Mesenteric fat pad (tissue), 1 donor: ENCODE measurements around the gene CPNE1. TPM values are rescaled to one million over a fixed set of nuclear protein-coding genes. Genes with fewer than 3 reads are reported as not detected.
"Not testable (repeated sequence)": the region's sequence is repeated elsewhere in the genome, so short reads cannot be mapped to it uniquely, and the experiment has no call there.

Experiments
- DNase-seq: peaks from one replicate; pipeline ENCODE4 v3.0.0-alpha.2; 2020; ENCODE audit warnings: low spot score
- long read RNA-seq: library from polyadenylated mRNA; unstranded; transcript quantifications from one replicate; pipeline ENCODE4 v2.0.0, GENCODE V29; 2020
- total RNA-seq: library from RNA; stranded (reverse); fragmentation: NEBNext Ultra II Directional; extraction: Animal tissue kit (Norgen Biotek cat#: 25700); gene quantifications from one replicate; pipeline ENCODE4 v1.2.1, GENCODE V29; 2021
- donor health status: DM: yes; HTN: yes; CAD: no.

The CPNE1 gene
- 126 TPM for total RNA-seq
- long read RNA-seq, transcript CPNE1-204 (16 exons, 1,928 nt): major isoform, 70 of 206 reads
- long read RNA-seq, transcript CPNE1-203 (16 exons, 1,695 nt): minor isoform, 7 of 206 reads
- long read RNA-seq, partial matches to known transcripts: 11 of 206 reads
- long read RNA-seq, other reads (novel, unspliced or antisense): 114 of 206 reads

DNA sequence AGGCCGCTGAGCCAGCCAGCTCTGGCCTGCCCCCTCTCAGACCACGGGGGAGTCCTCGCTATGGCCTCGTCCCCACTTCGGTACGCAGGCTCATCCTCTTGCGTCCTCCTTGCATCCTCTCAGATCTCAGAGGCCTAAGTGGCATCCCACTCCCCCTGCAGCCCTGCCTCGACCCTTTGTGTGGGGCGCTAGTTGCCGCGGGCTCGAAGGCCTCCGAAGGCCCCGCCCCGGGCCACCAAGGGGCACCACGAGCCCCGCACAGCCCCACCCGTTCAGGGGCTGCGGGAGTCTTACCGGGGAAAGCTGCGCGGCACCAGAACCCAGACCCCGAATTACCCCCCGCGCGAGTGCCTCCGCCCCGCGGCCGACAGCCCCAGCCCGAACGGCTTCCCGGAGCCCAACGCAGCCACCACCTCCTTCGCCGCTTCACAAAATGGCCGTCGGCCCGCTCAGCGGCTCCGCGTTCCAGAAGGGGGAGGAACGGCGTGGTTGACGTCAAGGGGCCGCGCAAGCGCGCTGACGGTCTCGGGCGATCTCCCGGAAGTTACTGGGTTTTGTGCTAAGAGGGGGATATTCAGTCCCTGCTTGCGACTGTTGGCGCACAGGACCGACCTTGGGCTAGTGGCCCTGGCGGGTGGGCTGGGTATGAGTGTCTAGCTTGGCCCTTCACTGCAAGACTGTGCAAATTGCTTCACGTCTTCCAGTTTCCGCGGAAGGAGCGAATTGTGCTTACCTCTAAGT is at the start of gene CPNE1, which contains the start of gene RBM12:
Gene CPNE1 (minus strand): TSS at position 435 of the 741 bp plus-strand sequence. CDS start 31,977 bp downstream, outside the sequence.
Gene RBM12 (minus strand): TSS at position 435 of the 741 bp plus-strand sequence. CDS start 9,578 bp downstream, outside the sequence.
- DNase-seq: peak; percentile 99

GRCh38 chr20:35714127-35714526 is 49.4 kb upstream of the CPNE1 start:
- no peak for DNase-seq

DNA sequence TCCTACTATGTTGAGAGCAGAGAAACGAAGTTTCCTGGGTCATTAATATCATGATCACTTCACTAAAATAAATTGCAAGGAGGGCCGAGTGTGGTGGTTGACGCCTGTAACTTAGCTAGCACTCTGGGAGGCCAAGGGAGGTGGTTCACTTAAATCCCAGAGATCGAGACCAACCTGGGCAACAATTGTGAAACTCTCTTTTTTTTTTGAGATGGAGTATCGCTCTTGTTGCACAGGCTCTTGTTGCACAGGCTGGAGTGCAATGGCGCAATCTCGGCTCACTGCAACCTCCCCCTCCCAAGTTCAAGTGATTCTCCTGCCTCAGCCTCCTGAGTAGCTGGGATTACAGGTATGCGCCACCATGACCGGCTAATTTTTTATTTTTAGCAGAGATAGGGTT is 48.4 kb upstream of the CPNE1 start:
- DNase-seq: not testable (repeated sequence)

- DNase-seq: no peak
These were observed 47.0 kb upstream of the CPNE1 start for GRCh38 chr20:35711588-35712209.

DNA sequence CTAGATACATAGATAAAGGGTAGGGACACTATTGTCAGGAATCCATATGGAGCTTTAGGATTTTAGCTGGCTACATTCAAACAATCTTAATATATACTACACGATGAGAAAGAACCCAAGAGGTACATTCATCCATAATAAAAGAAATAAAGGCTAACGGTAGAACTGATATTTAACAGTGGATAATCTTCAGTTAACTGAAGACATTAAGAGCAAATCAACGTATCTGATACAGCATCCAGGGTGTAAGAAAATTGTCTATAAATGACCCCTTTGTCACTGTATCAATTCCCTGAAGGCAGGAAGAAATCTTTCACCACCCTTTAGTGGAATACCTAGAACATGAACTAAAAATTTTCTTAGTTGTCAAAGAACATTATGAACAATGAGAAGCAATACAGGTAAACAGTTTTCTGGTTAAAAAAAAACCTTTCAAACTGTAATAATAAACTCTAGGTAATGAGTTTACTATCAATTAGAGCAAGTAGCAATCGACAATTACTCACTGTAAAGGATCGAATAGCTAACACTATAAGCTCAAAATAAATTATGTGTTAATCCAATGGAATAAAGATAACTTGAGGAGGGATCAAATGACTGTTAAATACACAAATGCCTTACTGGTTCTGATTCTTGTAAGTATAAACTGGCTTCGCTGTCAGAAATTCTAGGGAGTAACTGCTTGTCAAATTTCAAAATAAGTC is 46.3 kb upstream of the CPNE1 start:
- DNase-seq: no peak

DNA sequence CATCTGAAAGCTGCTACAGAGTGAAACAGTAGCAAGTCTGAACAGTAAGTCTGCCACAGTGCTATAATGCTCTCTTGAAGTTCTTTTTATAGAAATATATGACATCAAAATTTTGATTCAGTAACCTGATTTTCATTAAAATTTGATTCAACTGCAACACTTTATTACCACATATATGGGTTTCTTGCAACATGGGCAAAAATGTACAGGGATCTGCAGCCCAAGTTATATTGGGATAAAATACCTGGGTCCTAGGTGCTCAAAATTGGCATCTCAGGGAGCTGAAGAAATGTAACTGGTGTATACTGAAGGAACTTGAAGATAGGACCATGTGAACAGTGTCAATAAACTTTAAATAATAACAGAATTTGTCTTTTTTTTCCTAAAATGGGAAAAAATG is 45.3 kb upstream of the CPNE1 start:
- DNase-seq: no peak

- no peak for DNase-seq
These were observed 44.6 kb upstream of the CPNE1 start for GRCh38 chr20:35709259-35709658.

GRCh38 chr20:35708502-35708901 is 43.8 kb upstream of the CPNE1 start:
- DNase-seq: no peak

GRCh38 chr20:35706591-35707529 is 42.2 kb upstream of the CPNE1 start:
- not testable (repeated sequence) for DNase-seq

- DNase-seq: not testable (repeated sequence)
These were observed 41.2 kb upstream of the CPNE1 start for GRCh38 chr20:35705894-35706293.

DNA sequence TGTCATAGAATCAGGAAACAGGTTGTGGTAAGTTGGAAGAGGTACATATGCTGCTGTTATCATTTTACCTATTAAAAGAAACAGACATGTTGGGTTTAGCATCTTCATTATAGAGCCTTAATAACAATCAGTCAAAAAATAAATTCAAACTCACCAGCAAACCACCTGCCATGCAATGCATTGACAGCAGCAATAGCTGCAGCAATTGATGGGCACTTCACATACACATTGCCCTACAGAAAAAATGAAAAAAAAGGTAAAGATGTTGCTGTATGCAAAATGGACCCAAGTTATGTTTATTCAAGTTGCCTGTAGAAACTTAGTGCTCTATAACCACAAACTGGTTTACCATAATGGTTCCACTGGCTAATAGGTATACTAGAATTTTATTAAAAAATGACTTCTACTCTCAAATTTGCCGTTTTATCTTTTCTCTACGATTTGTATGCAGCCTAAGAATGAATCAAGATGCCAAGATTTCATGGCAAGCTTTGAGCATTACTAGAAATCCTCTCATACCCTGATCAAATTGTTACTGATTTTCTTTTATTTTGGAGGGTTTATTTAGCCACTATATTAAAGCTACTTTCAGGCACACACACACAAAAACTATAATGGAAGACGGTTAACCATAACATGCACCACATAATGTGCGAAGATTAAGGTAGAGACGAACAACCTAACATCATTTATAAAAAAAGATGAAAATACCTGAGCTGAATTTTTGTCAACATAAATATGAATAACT is 40.0 kb upstream of the CPNE1 start:
- DNase-seq: no peak

GRCh38 chr20:35702824-35703695 is 38.4 kb upstream of the CPNE1 start:
- no peak for DNase-seq

DNA sequence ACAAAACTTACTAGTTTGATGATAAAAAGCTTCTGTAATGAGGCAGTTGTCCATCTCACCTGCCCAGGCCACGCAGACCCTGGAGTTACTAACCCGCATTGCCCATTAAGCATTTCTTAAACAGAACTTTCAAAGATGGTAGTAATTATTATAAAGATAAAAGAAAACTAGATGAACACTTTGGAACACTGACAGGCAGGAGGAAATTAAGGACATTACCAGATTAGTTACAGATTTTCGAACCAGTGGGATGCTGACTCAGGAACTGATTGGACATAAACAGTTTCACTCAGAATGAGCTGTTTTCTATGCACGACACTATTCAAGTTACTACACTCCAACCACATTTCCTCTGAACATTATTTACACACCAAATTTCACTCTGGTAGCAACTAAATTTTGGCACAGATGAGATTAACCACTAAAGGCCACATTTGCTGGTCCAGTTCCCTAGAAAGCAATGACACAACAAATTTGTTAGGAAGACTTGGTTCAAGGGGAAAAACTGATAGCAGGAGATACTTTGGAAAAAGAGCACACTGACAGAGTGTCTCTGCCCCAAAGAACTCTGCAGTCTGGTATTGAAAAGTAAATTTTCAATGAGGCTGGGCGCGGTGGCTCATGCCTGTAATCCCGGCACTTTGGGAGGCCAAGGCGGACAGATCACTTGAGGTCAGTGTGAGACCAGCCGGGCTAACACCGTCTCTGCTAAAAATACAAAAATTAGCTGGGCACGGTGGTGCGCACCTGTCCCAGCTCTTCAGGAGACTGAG is 37.5 kb upstream of the CPNE1 start:
- DNase-seq: no peak

GRCh38 chr20:35700625-35701148 is 36.0 kb upstream of the CPNE1 start:
- DNase-seq: no peak

GRCh38 chr20:35699957-35700624 is 35.4 kb upstream of the CPNE1 start:
- DNase-seq: no peak

DNA sequence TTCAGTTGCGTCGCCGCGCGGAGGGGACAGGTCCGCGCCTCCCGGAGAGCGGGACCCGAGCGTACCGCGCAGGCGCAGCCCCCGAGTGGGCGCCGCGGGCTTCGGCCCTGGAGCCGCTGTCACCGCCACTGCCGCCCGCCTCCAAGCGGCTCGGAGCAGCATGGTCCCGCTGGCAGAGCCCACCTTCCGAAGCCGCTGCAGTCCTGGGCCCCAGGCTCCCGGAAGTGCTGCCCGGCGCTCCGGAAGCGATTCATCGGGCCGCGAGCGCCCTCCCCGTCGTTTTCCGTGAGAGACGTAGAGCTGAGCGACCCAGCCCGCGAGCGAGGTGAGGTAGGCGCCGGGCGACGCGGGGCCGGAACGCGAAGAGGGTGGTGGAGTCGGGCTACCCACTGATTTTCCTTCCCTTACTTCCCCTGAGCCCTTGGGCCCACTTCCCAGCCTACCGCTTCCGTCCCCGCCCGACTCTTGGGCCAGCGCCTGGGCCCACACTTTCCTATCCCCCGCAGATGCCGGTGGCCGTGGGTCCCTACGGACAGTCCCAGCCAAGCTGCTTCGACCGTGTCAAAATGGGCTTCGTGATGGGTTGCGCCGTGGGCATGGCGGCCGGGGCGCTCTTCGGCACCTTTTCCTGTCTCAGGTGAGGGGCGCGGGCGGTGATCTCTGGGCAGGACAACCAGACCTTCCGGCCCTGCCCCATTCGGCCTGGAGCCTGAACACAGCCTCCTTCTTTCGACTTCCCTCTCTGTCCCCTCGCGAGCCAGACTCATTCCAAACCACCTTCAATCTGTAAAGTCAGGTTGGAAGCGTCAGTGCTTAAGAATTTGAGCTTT is 34.6 kb upstream of the CPNE1 start, which contains the start of the genes NFS1 and ROMO1:
Gene NFS1 (minus strand): TSS at position 226 of the 830 bp plus-strand sequence. CDS start 64 bp downstream, at position 162.
Gene ROMO1 (plus strand): TSS at position 279 of the 830 bp plus-strand sequence. CDS start 228 bp downstream, at position 507.
- DNase-seq: peak; percentile 96
